CD14-positive monocyte (primary cell): ENCODE data around the gene FAM241B. TPM values are rescaled to one million over a fixed set of nuclear protein-coding genes. Genes with fewer than 3 reads are reported as not detected.

Experiments used
- DNase-seq, 3 donors: peaks; one replicate each; pipeline ENCODE4 v3.0.0-alpha.2; 2011 to 2022
- H2AFZ ChIP-seq: 2 replicates; pipeline ENCODE4 v1.6.0; 2012; ENCODE audit warnings: mild to moderate bottlenecking, low read depth, low read length, inconsistent platforms; ENCODE audit not compliant: insufficient read depth, poor library complexity, severe bottlenecking
- H3K27ac ChIP-seq, 2 donors: 1 replicate in 1 of 2; 2 replicates in 1 of 2; pipeline ENCODE4 v1.5.1; 2012 to 2013; ENCODE audit warnings: low read length in 2 of 2, control low read depth in 1 of 2, inconsistent platforms in 1 of 2, low read depth in 1 of 2, mild to moderate bottlenecking in 1 of 2
- H3K27me3 ChIP-seq, 2 donors: one replicate each; pipeline versions ENCODE4 v1.6.0 to v1.6.1; 2011 to 2013; ENCODE audit warnings: low read length in 2 of 2; ENCODE audit not compliant: control insufficient read depth in 2 of 2, insufficient read depth in 2 of 2
- H3K36me3 ChIP-seq, 2 donors: replicated peaks in 1 of 2; 1 replicate in 1 of 2; 2 replicates in 1 of 2; pipeline versions ENCODE4 v1.5.1 to v1.6.1; 2012 to 2013; ENCODE audit warnings: low read length in 2 of 2, control low read depth in 1 of 2, inconsistent platforms in 1 of 2, mild to moderate bottlenecking in 1 of 2; ENCODE audit not compliant: insufficient read depth in 2 of 2, control insufficient read depth in 1 of 2
- H3K4me1 ChIP-seq, 2 donors: 1 replicate in 1 of 2; 2 replicates in 1 of 2; pipeline versions ENCODE4 v1.5.1 to v1.6.1; 2012 to 2013; ENCODE audit warnings: low read length in 2 of 2, control low read depth in 1 of 2, inconsistent platforms in 1 of 2, mild to moderate bottlenecking in 1 of 2, moderate library complexity in 1 of 2; ENCODE audit not compliant: insufficient read depth in 2 of 2, control insufficient read depth in 1 of 2
- H3K4me2 ChIP-seq: replicated peaks from 2 replicates; pipeline ENCODE3; 2012; ENCODE audit warnings: low read length, moderate library complexity, mild to moderate bottlenecking; ENCODE audit not compliant: poor library complexity, severe bottlenecking; ENCODE audit errors: extremely low read depth
- H3K4me3 ChIP-seq, 3 experiments: fragments of 200-600 bp in 1 of 3; sonication (generic) in 1 of 3; replicated peaks in 1 of 3; 1 replicate in 2 of 3; 2 replicates in 1 of 3; pipeline ENCODE4 v1.5.1; 2011 to 2013; ENCODE audit warnings: low read length in 3 of 3, mild to moderate bottlenecking in 3 of 3, control low read depth in 2 of 3, low read depth in 2 of 3, inconsistent platforms in 1 of 3, moderate library complexity in 1 of 3
- H3K79me2 ChIP-seq: 2 replicates; pipeline ENCODE4 v1.6.0; 2012; ENCODE audit warnings: mild to moderate bottlenecking, control low read depth, inconsistent platforms, low read length, moderate library complexity; ENCODE audit not compliant: insufficient read depth
- H3K9ac ChIP-seq: 2 replicates; pipeline ENCODE4 v1.6.0; 2017; ENCODE audit warnings: low read length, mild to moderate bottlenecking; ENCODE audit not compliant: insufficient read depth, poor library complexity, severe bottlenecking
- H3K9me3 ChIP-seq, 2 donors: replicated peaks in 1 of 2; 1 replicate in 1 of 2; 2 replicates in 1 of 2; pipeline versions ENCODE4 v1.5.1 to v1.6.1; 2012 to 2013; ENCODE audit warnings: low read length in 2 of 2, control low read depth in 1 of 2; ENCODE audit not compliant: control insufficient read depth in 1 of 2, insufficient read depth in 1 of 2
- H4K20me1 ChIP-seq: 2 replicates; pipeline ENCODE4 v1.6.0; 2012; ENCODE audit warnings: mild to moderate bottlenecking, low read length, control low read depth, moderate library complexity; ENCODE audit not compliant: insufficient read depth
- H3K27ac Mint-ChIP-seq, 7 donors: one replicate each; pipeline ENCODE4 v1.8.0; 2020; ENCODE audit warnings: mild to moderate bottlenecking in 7 of 7, mixed read lengths in 7 of 7, moderate library complexity in 6 of 7, inconsistent platforms in 2 of 7
- H3K27me3 Mint-ChIP-seq, 3 donors: one replicate each; pipeline ENCODE4 v1.8.0; 2021 to 2022; ENCODE audit warnings: low read depth in 3 of 3, mild to moderate bottlenecking in 3 of 3, mixed read lengths in 3 of 3, moderate library complexity in 3 of 3, inconsistent platforms in 1 of 3
- H3K36me3 Mint-ChIP-seq, 2 donors: one replicate each; pipeline ENCODE4 v1.8.0; 2020; ENCODE audit warnings: mixed read lengths in 2 of 2, inconsistent platforms in 1 of 2, mild to moderate bottlenecking in 1 of 2
- H3K4me1 Mint-ChIP-seq: one replicate; pipeline ENCODE4 v1.8.0; 2020; ENCODE audit warnings: mild to moderate bottlenecking, mixed read lengths
- H3K4me3 Mint-ChIP-seq, 2 donors: one replicate each; pipeline ENCODE4 v1.8.0; 2020; ENCODE audit warnings: mild to moderate bottlenecking in 2 of 2, mixed read lengths in 2 of 2, moderate library complexity in 1 of 2
- H3K9me3 Mint-ChIP-seq, 7 donors: one replicate each; pipeline ENCODE4 v1.8.0; 2020 to 2022; ENCODE audit warnings: mixed read lengths in 7 of 7, mild to moderate bottlenecking in 6 of 7, moderate library complexity in 6 of 7, inconsistent platforms in 2 of 7
- CTCF ChIP-seq: fragments of 200-600 bp; IDR thresholded peaks from one replicate; pipeline ENCODE4 v1.8.0; 2022; ENCODE audit warnings: antibody characterized with exemption, mild to moderate bottlenecking
- WGBS: methylation state at CpG from one replicate; pipeline ENCODE4 v1.1.5; 2013; ENCODE audit warnings: missing lambda C conversion rate; ENCODE audit not compliant: insufficient coverage; 5-methylcytosine and 5-hydroxymethylcytosine counted together
- intact Hi-C, 2 donors: fragments of 100-400 bp; cut with micrococcal nuclease; formaldehyde crosslinking; loops; one replicate each; pipeline versions ENCODE4 v1.15.0 to v1.15.1; 2023
- polyA plus RNA-seq, 3 donors: library from polyadenylated mRNA; depleted of rRNA in 1 of 3; unstranded in 2 of 3; stranded (reverse) in 1 of 3; fragments of 300-500 nt in 2 of 3; fragments of >200 nt in 1 of 3; fragmentation: Illumina TruSeq in 2 of 3; gene quantifications; 1 replicate in 2 of 3; 2 replicates in 1 of 3; pipeline ENCODE4 v1.2.3, GENCODE V29; 2012 to 2021

FAM241B gene
- polyA plus RNA-seq, 3 donors: not detected

- no peaks in the 10 kb centered on the region for H3K36me3 Mint-ChIP-seq
- peaks cover 0 to 3% of the 10 kb centered on the region in 2 donors for H3K27me3 ChIP-seq
These were observed 21.0 kb upstream of the FAM241B start for GRCh38 chr10:69609077-69609476.

GRCh38 chr10:69612760-69613159, 17.3 kb upstream of the FAM241B start:
- Mint-ChIP-seq H3K27me3 (peaks cover 7 to 19% (median 13%) of the 10 kb centered on the region in 3 donors), H3K4me1 (no peaks in the 10 kb centered on the region), H3K36me3 (no peaks in the 10 kb centered on the region), H3K27ac (no peak overlapping the region), H3K9me3 (peaks cover 2 to 21% (median 10%) of the 10 kb centered on the region in 7 donors), H3K4me3 (no peak overlapping the region)
- no peak for TF ChIP-seq CTCF
- intact Hi-C loops: no loop called here
- Histone ChIP-seq H3K9ac (no peak overlapping the region), H2AFZ (no peak overlapping the region), H4K20me1 (no peaks in the 10 kb centered on the region), H3K4me2 (no peak overlapping the region), H3K4me1 (no peaks in the 10 kb centered on the region), H3K27me3 (no peaks in the 10 kb centered on the region), H3K27ac (no peak overlapping the region), H3K9me3 (peaks cover 0 to 3% of the 10 kb centered on the region in 2 donors), H3K79me2 (no peaks in the 10 kb centered on the region), H3K4me3 (no peak overlapping the region), H3K36me3 (no peaks in the 10 kb centered on the region)
- DNase-seq: no peak

More at GRCh38 chr10:69609077-69609476, 21.0 kb upstream of the FAM241B start:
- Histone ChIP-seq H3K9ac (no peak overlapping the region), H3K4me1 (no peaks in the 10 kb centered on the region), H3K9me3 (peaks cover 0 to 13% of the 10 kb centered on the region in 2 donors), H3K4me3 (no peak overlapping the region), H3K4me2 (no peak overlapping the region), H3K79me2 (no peaks in the 10 kb centered on the region), H3K27ac (no peak overlapping the region), H3K36me3 (no peaks in the 10 kb centered on the region), H2AFZ (no peak overlapping the region), H4K20me1 (no peaks in the 10 kb centered on the region)
- Mint-ChIP-seq H3K27ac (no peak overlapping the region), H3K4me1 (no peaks in the 10 kb centered on the region), H3K27me3 (peaks cover 9 to 22% (median 11%) of the 10 kb centered on the region in 3 donors), H3K9me3 (peaks cover 5 to 18% (median 15%) of the 10 kb centered on the region in 7 donors), H3K4me3 (no peak overlapping the region)
- no CpG with 5 or more reads among the region's 1 CpG for WGBS
- intact Hi-C loops: no loop called here
- no peak for DNase-seq
- no peak for TF ChIP-seq CTCF
